Right atrium auricular region (tissue), 2 donors: ENCODE data around the gene SNED1. TPM values are rescaled to one million over a fixed set of nuclear protein-coding genes. Genes with fewer than 3 reads are reported as not detected.

Source experiments
- DNase-seq: peaks from one replicate; pipeline ENCODE4 v3.0.0-alpha.2; 2019; ENCODE audit warnings: low spot score
- H3K27ac ChIP-seq, 2 donors: fragments of 200-600 bp; sonication (generic); 1 replicate in 1 of 2; 2 replicates in 1 of 2; pipeline ENCODE4 v1.5.1; 2016 to 2019
- H3K27me3 ChIP-seq, 2 donors: fragments of 200-600 bp; sonication (generic); one replicate each; pipeline versions ENCODE4 v1.5.1 to v1.6.0; 2017 to 2019
- H3K36me3 ChIP-seq: fragments of 200-600 bp; sonication (generic); one replicate; pipeline ENCODE4 v1.5.1; 2016
- H3K4me1 ChIP-seq, 2 donors: fragments of 200-600 bp; sonication (generic); one replicate each; pipeline versions ENCODE4 v1.5.1 to v1.6.0; 2017 to 2019
- H3K4me3 ChIP-seq, 2 donors: fragments of 200-600 bp; sonication (generic); 1 replicate in 1 of 2; 2 replicates in 1 of 2; pipeline ENCODE4 v1.5.1; 2017 to 2019; ENCODE audit warnings: mild to moderate bottlenecking in 1 of 2, moderate library complexity in 1 of 2
- H3K9me3 ChIP-seq, 2 donors: fragments of 200-600 bp; sonication (generic); one replicate each; pipeline ENCODE4 v1.5.1; 2019
- total RNA-seq, 2 donors: library from RNA; depleted of rRNA; stranded (reverse); fragments of >200 nt; gene quantifications; one replicate each; pipeline ENCODE4 v1.1.0, GENCODE V29; 2016
- TF ChIP-seq, protein P1 (sequence below), 2 donors: fragments of 200-600 bp; sonication (generic); IDR thresholded peaks; one replicate each; pipeline ENCODE4 v1.5.1; 2019; ENCODE audit warnings: antibody characterized with exemption in 2 of 2

The SNED1 gene
- total RNA-seq, 2 donors from 2014 or later = 9.9 to 16.4 TPM

DNA sequence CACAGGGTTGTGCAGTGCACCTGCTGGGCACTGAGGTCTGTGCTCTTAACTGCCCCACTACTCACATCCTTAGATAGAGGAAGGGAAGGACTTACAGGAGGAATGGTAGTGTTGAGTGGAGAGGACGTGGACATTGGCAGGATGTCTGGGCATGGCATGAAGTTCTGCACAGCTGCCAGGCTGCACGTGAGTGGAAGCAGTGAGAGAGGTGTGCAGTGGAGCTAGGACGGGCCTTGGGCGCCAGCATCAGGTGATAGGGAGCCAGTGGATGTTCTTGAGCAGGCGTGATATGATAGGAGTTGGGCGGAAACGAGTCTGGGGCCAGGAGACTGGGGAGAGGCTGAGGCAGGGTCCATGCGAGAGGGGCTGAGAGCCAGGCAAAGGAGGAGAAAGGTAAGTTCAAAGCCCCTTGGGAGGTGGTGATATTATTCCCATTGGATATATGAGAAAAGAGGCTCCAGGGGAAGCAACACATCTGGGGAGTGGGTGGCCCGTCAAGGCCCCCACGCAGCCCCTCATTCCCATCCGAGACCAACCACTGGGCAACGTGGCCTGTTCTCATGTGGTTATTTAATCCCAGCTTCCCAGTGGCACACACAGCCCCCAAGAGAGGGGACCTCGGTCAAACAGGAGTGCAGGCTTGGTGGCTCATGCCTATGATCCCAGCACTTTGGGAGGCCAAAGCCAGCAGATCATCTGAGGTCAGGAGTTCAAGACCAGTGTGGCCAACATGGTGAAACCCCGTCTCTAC is 45.7 kb upstream of the SNED1 start:
- H3K4me1 ChIP-seq = peaks cover 0 to 3% of the 10 kb centered on the region in 2 donors
- no peak overlapping the region for H3K4me3 ChIP-seq
- no peaks in the 10 kb centered on the region for H3K27me3 ChIP-seq
- H3K27ac ChIP-seq = no peak overlapping the region
- TF ChIP-seq, protein P1, sequence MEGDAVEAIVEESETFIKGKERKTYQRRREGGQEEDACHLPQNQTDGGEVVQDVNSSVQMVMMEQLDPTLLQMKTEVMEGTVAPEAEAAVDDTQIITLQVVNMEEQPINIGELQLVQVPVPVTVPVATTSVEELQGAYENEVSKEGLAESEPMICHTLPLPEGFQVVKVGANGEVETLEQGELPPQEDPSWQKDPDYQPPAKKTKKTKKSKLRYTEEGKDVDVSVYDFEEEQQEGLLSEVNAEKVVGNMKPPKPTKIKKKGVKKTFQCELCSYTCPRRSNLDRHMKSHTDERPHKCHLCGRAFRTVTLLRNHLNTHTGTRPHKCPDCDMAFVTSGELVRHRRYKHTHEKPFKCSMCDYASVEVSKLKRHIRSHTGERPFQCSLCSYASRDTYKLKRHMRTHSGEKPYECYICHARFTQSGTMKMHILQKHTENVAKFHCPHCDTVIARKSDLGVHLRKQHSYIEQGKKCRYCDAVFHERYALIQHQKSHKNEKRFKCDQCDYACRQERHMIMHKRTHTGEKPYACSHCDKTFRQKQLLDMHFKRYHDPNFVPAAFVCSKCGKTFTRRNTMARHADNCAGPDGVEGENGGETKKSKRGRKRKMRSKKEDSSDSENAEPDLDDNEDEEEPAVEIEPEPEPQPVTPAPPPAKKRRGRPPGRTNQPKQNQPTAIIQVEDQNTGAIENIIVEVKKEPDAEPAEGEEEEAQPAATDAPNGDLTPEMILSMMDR (IDR thresholded peaks at IDR 0.05) = no peak
- H3K36me3 ChIP-seq = no peaks in the 10 kb centered on the region
- H3K9me3 ChIP-seq = no peaks in the 10 kb centered on the region
- DNase-seq = peak; percentile 44

DNA sequence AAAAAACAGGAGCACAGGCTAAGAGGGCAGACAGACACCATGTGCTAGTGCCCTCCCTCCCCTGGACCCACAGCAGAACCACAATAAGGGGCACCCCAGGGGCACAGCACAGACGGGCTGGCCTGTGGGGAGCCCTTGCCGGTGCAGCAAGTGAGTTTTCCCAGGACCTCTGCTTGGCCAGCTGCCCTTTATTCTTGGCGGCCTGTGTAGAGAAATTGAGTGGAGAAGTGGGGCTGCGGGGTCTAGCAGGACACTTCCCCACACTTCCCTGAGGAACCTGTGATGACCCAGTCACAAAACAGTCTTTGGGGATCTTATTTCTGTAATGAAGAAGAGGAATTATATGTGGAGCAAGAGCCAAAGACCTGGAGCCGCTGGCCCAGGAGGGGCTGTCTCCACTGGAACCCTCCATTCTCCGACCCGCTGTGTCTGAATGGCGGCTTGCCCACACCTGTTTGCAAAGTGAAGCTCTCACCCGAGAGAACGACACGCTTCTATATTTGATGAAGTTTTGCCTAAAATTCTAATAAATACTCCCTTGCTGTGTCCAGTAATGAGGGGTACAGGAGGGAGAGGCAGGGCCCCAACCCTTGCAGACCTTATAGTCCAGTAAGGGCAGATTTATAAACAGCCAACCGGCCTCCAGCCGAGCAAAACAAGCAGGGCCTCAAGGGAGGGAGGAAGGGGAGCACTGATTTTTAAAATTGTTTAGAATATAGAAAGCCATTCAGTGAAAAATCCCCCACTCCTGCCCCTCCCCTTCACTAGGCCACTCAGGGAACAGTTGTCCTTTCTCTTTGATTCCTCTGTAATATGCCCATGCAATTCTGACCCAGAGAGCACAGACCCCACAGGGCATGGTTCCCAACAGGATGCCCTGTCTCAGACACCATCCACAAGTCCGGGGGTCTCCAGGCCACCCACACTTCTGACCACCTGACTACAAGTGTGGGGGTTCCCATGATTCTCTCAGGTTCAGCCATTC is 44.7 kb upstream of the SNED1 start:
- TF ChIP-seq, protein P1 (IDR thresholded peaks at IDR 0.05) = no peak
- H3K27me3 ChIP-seq = no peaks in the 10 kb centered on the region
- H3K27ac ChIP-seq = no peak overlapping the region
- no peak overlapping the region for H3K4me3 ChIP-seq
- DNase-seq = peak; percentile 30
- no peaks in the 10 kb centered on the region for H3K36me3 ChIP-seq
- no peaks in the 10 kb centered on the region for H3K9me3 ChIP-seq
- H3K4me1 ChIP-seq = peaks cover 0 to 12% of the 10 kb centered on the region in 2 donors

DNA sequence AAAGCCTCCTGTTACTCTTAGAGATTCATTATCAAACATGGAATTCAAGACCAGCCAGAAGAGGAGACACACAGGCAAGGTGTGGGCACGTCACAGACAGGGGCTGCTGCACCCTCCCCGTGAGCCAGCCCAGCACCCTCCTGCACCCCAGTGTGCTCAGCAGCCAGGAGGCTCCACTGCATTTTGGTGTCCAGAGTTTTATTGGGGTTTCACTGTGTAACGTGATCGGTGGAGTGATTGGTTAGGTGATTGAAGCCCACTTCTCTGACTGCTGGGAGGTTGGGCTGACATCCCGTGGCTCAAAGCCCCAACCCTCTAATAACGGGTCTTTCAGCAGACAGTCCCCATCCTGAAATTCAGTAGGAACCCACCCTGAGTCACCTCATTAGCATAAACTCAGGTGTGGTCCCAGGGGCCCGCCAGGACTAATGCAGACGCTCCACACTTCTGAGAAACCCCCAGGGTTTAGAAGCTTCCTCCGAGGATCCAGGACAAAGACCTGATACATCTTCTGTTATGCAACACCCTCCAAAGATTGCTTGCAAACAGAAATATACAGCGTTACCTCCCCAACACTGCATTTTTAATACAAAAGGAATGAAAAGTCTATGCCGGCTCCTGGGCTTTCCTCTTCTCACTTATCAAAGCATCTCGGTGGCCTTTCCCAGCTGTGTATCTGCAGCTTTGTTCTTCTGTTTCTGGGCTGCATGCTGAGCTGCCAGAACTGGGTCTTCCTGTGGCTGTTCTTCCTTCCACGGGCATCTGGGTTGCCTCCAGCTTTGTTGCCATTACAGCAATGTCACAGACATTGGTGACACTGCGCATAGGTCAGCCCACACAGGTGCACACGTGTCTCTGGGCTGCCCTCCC is 43.7 kb upstream of the SNED1 start:
- Histone ChIP-seq H3K4me3 (no peak overlapping the region), H3K36me3 (no peaks in the 10 kb centered on the region), H3K4me1 (peaks cover 0 to 12% of the 10 kb centered on the region in 2 donors), H3K9me3 (no peaks in the 10 kb centered on the region), H3K27me3 (no peaks in the 10 kb centered on the region), H3K27ac (no peak overlapping the region)
- TF ChIP-seq, protein P1 (IDR thresholded peaks at IDR 0.05) = no peak
- DNase-seq = peak; percentile 46

DNA sequence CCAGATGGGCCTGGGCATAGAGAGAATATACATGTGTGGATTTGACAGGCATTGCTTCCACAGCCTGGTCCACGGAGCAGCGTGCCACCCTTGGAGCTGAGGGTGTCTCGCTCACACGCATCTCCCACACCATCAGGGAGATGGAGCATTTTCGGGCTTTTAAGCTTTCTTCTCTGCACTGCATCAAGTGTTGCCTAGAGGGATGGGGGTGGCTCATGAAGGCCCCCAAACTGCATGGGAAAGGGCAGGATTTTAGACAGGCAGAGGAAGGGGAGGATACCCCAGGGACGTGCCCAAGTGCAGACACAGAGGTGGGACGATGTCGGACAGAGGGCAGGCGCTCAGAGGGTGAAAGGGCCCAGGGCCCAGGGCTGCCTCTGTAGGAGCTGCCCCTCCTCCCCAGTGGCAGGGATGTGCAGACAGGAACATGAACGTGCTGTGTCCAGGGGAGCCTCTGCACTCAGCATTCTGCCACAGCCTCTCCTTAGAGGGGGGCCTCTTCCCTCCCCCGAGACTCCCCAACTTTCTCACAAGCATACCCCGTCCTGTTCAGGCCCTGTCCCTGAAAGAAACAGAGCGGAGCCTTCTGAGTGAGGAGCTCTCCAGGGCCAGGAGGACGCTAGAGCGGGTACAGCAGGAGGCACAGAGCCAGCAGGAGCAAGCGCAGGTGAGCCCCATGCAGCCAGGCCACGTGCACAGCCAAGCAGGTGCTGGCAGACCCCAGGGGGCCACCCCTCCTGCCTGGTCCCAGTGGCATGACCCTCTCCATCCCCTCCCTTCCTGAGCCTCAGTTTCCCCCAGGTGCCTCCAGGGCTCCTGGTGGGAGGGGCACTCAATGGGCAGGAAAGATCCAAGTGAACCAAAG is 42.9 kb upstream of the SNED1 start:
- Histone ChIP-seq H3K27me3 (no peaks in the 10 kb centered on the region), H3K27ac (no peak overlapping the region), H3K4me1 (peaks cover 0 to 15% of the 10 kb centered on the region in 2 donors), H3K36me3 (no peaks in the 10 kb centered on the region), H3K4me3 (no peak overlapping the region), H3K9me3 (no peaks in the 10 kb centered on the region)
- DNase-seq = peak; percentile 43
- TF ChIP-seq, protein P1 (IDR thresholded peaks at IDR 0.05) = no peak
